ENCODE results near the gene ABI3.

- no peak for TF ChIP-seq REST (IDR thresholded peaks at IDR 0.05; ENCODE audit: insufficient replicate concordance, low read depth)
- no peak for TF ChIP-seq CTCF (IDR thresholded peaks at IDR 0.05; ENCODE audit: insufficient read depth, low read length)
- no peak for TF ChIP-seq GABPA (IDR thresholded peaks at IDR 0.05; ENCODE audit: low read depth)
These were observed 14.8 kb upstream of the ABI3 start for GRCh38 chr17:49195751-49196150.
